ENCODE data around the gene TAC4. TPM values are rescaled to one million over a fixed set of nuclear protein-coding genes. Genes with fewer than 3 reads are reported as not detected.

TAC4 gene
- total RNA-seq = not detected in 2 replicates

GRCh38 chr17:49848019-49848473 lies at the start of gene TAC4:
Gene TAC4 (minus strand): TSS chr17:49848069. CDS start chr17:49848017, 52 bp downstream.

DNA sequence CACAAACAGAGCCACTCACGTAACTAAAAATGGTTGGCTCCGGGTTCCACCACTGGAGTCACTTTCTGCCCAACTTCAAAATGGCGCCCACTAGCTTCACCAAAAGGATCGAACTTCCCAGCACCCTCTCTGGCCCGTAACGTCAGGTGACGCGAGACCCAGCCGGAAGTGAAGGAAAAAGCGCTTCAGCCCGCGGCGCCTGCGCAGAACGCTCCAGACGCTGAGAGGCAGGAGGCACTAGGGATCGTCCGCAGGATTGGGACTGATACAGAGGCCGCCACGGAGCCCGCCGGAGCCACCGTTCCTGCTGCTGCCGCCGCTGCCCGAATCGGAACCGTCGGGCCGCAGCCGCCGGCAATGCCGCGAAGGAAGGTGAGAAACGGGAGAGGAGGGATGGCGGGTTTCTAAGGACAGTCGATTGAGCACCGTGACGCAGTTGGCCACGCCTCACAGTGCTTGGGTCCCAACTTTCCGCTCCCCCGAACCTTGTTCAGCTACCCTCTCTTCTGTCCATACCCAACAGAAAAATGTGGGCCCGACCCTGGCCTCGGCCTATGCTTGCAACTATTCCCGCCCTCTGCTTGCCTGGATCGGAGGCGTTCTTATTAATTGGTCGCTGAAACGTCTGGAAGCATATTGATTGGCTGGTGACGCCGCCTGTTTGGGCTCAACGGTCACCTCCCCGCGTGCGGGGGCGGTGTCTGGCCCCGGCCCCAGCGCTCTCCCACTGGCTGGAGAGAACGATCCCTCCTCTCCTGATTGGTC lies 59.2 kb downstream of the TAC4 start, which contains the start of gene KAT7:
Gene KAT7, plus strand, starts transcription at position 204 of the 765 bp plus-strand sequence. Its CDS starts 154 bp downstream, at position 358.

Other genes starting within 250 kb of the TAC4 start
- gene SPOP, start 170.0 kb downstream of the TAC4 start, total RNA-seq = 20.9 and 29.1 TPM in 2 replicates
- gene SLC35B1, start 140.1 kb downstream of the TAC4 start, total RNA-seq = 71.7 and 76.9 TPM in 2 replicates
- gene FAM117A, start 83.9 kb downstream of the TAC4 start, total RNA-seq = 10.3 and 12.2 TPM in 2 replicates
- 17.1 and 20.7 TPM in 2 replicates for gene KAT7, start 59.4 kb downstream of the TAC4 start, total RNA-seq
- gene DLX4, start 121.1 kb upstream of the TAC4 start, total RNA-seq = 0.08 and 0.23 TPM in 2 replicates
- gene DLX3, start 147.2 kb upstream of the TAC4 start, total RNA-seq = 1.2 and 1.6 TPM in 2 replicates
- 813 and 1,408 TPM in 2 replicates for gene ITGA3, start 208.0 kb upstream of the TAC4 start, total RNA-seq
- gene PDK2, start 247.3 kb upstream of the TAC4 start, total RNA-seq = 4.2 and 7.1 TPM in 2 replicates

All from hair follicular keratinocyte (primary cell).